CD8-positive, alpha-beta memory T cell (primary cell): ENCODE results near the gene ESR1. TPM values are rescaled to one million over a fixed set of nuclear protein-coding genes. Genes with fewer than 3 reads are reported as not detected.

Source experiments
- CTCF ChIA-PET: fragments of 350-600 bp; sonication (Branson Sonifier 250); formaldehyde crosslinking; loops from one replicate; lab custom pipeline; 2021; ENCODE audit warnings: antibody characterized with exemption; lab: Charles Lee
- POLR2A ChIA-PET: fragments of 350-600 bp; sonication (Branson Sonifier 250); formaldehyde crosslinking; loops from one replicate; lab custom pipeline; 2021; ENCODE audit warnings: antibody characterized with exemption; lab: Charles Lee
- DNase-seq, 5 donors: peaks; one replicate each; pipeline versions ENCODE4 v3.0.0 to v3.0.0-alpha.2; 2020 to 2022; ENCODE audit warnings: mixed read lengths in 1 of 5
- H3K27ac ChIP-seq: one replicate; pipeline ENCODE4 v1.7.0; 2013; ENCODE audit warnings: low read depth, mild to moderate bottlenecking, low read length, moderate library complexity
- H3K27me3 ChIP-seq: 2 replicates; pipeline ENCODE4 v1.7.0; 2013; ENCODE audit warnings: low read length, mild to moderate bottlenecking; ENCODE audit not compliant: insufficient read depth, poor library complexity, severe bottlenecking
- H3K36me3 ChIP-seq: 2 replicates; pipeline ENCODE4 v1.7.0; 2013; ENCODE audit warnings: mild to moderate bottlenecking, low read length, moderate library complexity; ENCODE audit not compliant: insufficient read depth
- H3K4me1 ChIP-seq: 2 replicates; pipeline ENCODE4 v1.7.0; 2013; ENCODE audit warnings: mild to moderate bottlenecking, low read length, moderate library complexity; ENCODE audit not compliant: insufficient read depth
- H3K4me3 ChIP-seq: 2 replicates; pipeline ENCODE4 v1.7.0; 2013; ENCODE audit warnings: mild to moderate bottlenecking, low read length
- H3K9me3 ChIP-seq: 2 replicates; pipeline ENCODE4 v1.7.0; 2013; ENCODE audit warnings: mild to moderate bottlenecking, low read length
- H3K27ac Mint-ChIP-seq, 8 donors: one replicate each; pipeline ENCODE4 v1.8.0; 2020 to 2021; ENCODE audit warnings: mixed read lengths in 8 of 8, mild to moderate bottlenecking in 6 of 8, inconsistent platforms in 3 of 8, moderate library complexity in 3 of 8
- H3K27me3 Mint-ChIP-seq, 2 donors: one replicate each; pipeline ENCODE4 v1.8.0; 2020 to 2021; ENCODE audit warnings: mixed read lengths in 2 of 2, mild to moderate bottlenecking in 1 of 2, moderate library complexity in 1 of 2
- H3K36me3 Mint-ChIP-seq, 3 donors: one replicate each; pipeline ENCODE4 v1.8.0; 2020 to 2021; ENCODE audit warnings: mixed read lengths in 3 of 3, inconsistent platforms in 1 of 3, mild to moderate bottlenecking in 1 of 3
- H3K4me1 Mint-ChIP-seq, 3 donors: one replicate each; pipeline ENCODE4 v1.8.0; 2020 to 2021; ENCODE audit warnings: mixed read lengths in 3 of 3, inconsistent platforms in 1 of 3, mild to moderate bottlenecking in 1 of 3
- H3K4me3 Mint-ChIP-seq, 7 donors: one replicate each; pipeline ENCODE4 v1.8.0; 2020 to 2021; ENCODE audit warnings: mixed read lengths in 7 of 7, mild to moderate bottlenecking in 6 of 7, moderate library complexity in 4 of 7, inconsistent platforms in 2 of 7
- H3K9me3 Mint-ChIP-seq, 5 donors: one replicate each; pipeline ENCODE4 v1.8.0; 2020 to 2022; ENCODE audit warnings: mixed read lengths in 5 of 5, mild to moderate bottlenecking in 3 of 5, moderate library complexity in 2 of 5, inconsistent platforms in 1 of 5
- polyA plus RNA-seq: library from polyadenylated mRNA; unstranded; fragments of 300-500 nt; fragmentation: Illumina TruSeq; gene quantifications from one replicate; pipeline ENCODE4 v1.2.3, GENCODE V29; 2021
- total RNA-seq, 2 experiments: library from RNA; stranded (reverse); gene quantifications; one replicate each; pipeline ENCODE4 v1.2.3, GENCODE V29; 2021

The ESR1 gene
- total and polyA plus RNA-seq, 3 experiments from 2014 or later: 0.15 to 1.2 TPM; not detected in 1

DNA sequence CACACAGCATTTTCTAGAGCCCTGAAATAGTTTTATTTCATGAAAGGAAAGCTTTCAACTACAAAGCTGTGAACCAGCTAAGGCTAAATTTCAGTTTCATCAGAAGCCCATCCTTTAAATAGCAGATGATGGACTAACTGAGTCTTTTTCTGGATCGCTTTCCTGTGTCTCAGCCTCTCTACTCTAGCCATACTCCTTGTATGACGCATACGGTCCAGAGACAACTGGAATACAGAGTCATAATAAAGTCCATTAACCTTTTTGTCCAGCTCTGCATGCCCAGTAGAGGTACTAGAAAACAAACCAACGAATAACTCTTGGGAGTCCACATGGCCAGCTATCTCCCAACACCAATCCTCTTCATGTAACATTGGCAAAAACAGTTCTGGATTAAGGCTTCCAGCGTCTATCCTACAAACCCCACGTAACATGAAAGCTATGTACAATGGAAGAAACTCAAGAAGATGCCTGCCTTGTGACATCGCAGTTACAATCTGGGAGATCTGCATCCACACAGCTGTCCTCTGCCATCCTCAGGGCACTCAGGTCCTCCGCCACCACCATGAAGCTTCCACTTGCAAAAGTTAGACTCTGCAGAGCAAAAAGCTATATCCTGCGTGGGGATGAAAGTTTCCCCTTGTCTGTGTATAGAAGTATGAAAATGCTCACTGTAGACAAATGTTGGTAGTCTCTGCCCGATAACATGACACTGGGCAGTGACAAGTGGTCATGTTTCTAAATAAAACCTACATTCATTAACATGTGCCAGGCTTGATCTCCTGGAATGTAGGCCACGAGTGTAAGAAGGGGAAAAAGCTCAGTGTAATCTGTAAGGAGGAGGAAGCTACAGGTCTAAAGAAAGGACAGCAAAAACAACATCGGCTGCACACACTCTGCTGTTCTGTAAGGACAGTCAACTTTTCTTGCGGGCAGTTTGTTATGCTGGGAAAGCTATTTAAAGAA is 360.4 kb downstream of the ESR1 start:
- H3K27me3 Mint-ChIP-seq: no peaks in the 10 kb centered on the region
- H3K9me3 ChIP-seq: no peaks in the 10 kb centered on the region
- no peaks in the 10 kb centered on the region for H3K9me3 Mint-ChIP-seq
- POLR2A ChIA-PET: interaction anchor here (1.3 kb wide), 1 partner anchor 17 kb away, joined by 5 read pairs; no protein-coding TSS in a partner anchor
- H3K27ac ChIP-seq: no peak overlapping the region
- H3K27ac Mint-ChIP-seq: peak overlapping the region in 7 of 8 donors; percentile 10 to 67 (median 54)
- H3K4me1 Mint-ChIP-seq: peaks cover 48 to 66% (median 64%) of the 10 kb centered on the region in 3 donors
- no peaks in the 10 kb centered on the region for H3K27me3 ChIP-seq
- no peak overlapping the region for H3K4me3 ChIP-seq
- H3K4me1 ChIP-seq: peaks cover 28% of the 10 kb centered on the region
- H3K36me3 ChIP-seq: peaks cover 40% of the 10 kb centered on the region
- peaks cover 24 to 76% (median 29%) of the 10 kb centered on the region in 3 donors for H3K36me3 Mint-ChIP-seq
- H3K4me3 Mint-ChIP-seq: no peak overlapping the region
- no peak for DNase-seq
- CTCF ChIA-PET: interaction anchor here (0.6 to 1.3 kb wide), 5 partner anchors 9 to 170 kb away, joined by 3 to 4 read pairs (median 3); no protein-coding TSS in a partner anchor

DNA sequence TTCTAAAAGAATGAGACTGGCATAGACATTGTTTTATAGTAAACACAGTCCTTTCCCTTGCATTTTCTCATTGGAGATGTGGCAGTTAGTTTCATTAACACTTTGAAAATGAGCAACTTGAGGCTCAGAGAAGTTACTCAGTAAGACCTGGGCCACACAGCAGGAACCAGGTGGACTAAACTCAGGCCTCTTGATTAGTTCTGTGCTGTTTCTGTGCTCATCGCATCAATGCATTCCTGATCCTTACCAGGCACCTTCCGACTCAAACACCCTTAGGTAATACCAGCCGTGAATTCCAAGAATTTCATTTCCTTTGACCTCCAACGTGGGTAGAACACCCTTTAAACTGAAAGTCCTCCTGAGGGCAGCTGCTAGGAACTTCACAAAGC is 362.8 kb downstream of the ESR1 start:
- H3K4me1 Mint-ChIP-seq: peaks cover 58 to 75% (median 70%) of the 10 kb centered on the region in 3 donors
- H3K27ac ChIP-seq: peak overlapping the region; percentile 73
- H3K9me3 Mint-ChIP-seq: no peaks in the 10 kb centered on the region
- H3K36me3 ChIP-seq: peaks cover 45% of the 10 kb centered on the region
- no peak overlapping the region for H3K4me3 ChIP-seq
- H3K36me3 Mint-ChIP-seq: peaks cover 21 to 73% (median 34%) of the 10 kb centered on the region in 3 donors
- peak overlapping the region; percentile 69 to 84 (median 76) for H3K4me3 Mint-ChIP-seq
- H3K4me1 ChIP-seq: peaks cover 41% of the 10 kb centered on the region
- H3K27me3 ChIP-seq: no peaks in the 10 kb centered on the region
- POLR2A ChIA-PET: interaction anchor here (1.0 to 1.8 kb wide), 2 partner anchors 15 kb away, joined by 3 to 15 read pairs; no protein-coding TSS in a partner anchor
- no peaks in the 10 kb centered on the region for H3K9me3 ChIP-seq
- CTCF ChIA-PET: interaction anchor here (2.7 kb wide), 1 partner anchor 14 kb away, joined by 13 read pairs; no protein-coding TSS in a partner anchor
- no peaks in the 10 kb centered on the region for H3K27me3 Mint-ChIP-seq
- peak overlapping the region; percentile 94 to 99 (median 96) for H3K27ac Mint-ChIP-seq
- no peak for DNase-seq

DNA sequence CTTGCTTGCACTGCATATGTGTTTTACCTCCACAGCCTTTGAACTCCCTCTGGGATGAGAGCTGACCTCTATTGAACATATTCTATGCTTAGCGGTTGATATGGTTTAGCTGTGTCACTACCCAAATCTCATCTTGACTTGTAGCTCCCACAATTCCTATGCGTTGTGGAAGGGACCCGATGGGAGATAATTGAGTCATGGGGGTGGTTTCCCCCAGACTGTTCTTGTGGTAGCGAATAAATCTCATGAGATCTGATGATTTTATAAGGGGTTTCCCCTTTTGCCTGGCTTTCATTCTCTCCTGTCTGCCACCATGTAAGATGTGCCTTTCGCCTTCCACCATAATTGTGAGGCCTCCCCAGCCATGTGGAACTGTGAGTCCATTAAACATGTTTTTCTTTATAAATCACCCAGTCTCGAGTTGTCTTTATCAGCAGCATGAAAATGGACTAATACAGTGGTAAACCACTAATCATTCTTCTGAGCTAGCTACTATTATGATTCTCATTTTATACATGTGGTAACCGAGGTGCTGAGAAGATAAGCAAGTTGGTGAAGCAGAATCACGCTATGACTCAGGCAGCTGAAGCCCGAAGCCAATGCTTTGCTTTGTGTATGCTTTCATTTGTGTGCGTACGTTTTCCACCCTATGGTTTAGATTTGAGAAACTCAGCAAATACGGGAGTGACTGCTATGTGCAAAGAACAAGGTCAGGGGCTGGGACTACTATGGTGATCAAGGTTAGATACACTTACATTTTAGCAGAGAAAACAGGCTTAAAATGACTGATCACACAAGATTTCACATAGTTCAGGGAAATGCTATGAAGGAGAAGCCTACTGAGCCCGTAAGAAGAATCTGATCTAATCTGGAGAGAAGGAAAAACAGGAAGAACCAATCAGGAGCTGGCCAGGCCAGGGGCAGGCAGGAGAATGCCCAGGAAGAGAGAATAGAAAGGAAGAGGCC is 363.5 kb downstream of the ESR1 start:
- Mint-ChIP-seq H3K27me3 (no peaks in the 10 kb centered on the region), H3K4me3 (peak overlapping the region; percentile 69 to 84 (median 76)), H3K27ac (peak overlapping the region; percentile 94 to 99 (median 96)), H3K36me3 (peaks cover 28 to 75% (median 34%) of the 10 kb centered on the region in 3 donors), H3K9me3 (no peaks in the 10 kb centered on the region), H3K4me1 (peaks cover 58 to 75% (median 72%) of the 10 kb centered on the region in 3 donors)
- H3K27me3 ChIP-seq: no peaks in the 10 kb centered on the region
- peaks cover 41% of the 10 kb centered on the region for H3K4me1 ChIP-seq
- peak in 4 of 5 donors; percentile 25 to 79 (median 48) for DNase-seq
- peaks cover 52% of the 10 kb centered on the region for H3K36me3 ChIP-seq
- H3K9me3 ChIP-seq: no peaks in the 10 kb centered on the region
- H3K27ac ChIP-seq: peak overlapping the region; percentile 73
- peak overlapping the region; percentile 41 for H3K4me3 ChIP-seq
- POLR2A ChIA-PET: interaction anchor here (0.9 to 1.8 kb wide), 2 partner anchors 14 to 15 kb away, joined by 14 to 15 read pairs; no protein-coding TSS in a partner anchor
- CTCF ChIA-PET: interaction anchor here (2.7 kb wide), 1 partner anchor 13 kb away, joined by 13 read pairs; no protein-coding TSS in a partner anchor

DNA sequence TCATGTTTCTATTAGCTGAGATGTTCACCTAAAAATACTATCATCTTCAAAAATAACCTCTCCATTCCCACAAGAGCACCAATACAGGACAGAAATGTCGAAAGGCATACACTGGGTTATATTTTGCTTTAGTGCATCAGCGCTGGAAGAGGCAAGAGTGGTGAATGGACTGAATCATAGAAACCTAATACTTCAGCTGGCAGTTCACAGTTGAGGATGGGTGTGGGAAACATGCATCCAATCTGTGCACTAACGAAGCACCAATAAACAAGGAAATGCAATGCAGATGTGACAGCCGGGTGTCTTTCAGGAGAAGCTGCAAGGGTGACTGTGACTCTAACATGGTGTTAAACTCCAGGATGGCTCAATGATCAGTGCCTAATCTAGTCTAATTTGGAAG is 365.8 kb downstream of the ESR1 start:
- DNase-seq: no peak

DNA sequence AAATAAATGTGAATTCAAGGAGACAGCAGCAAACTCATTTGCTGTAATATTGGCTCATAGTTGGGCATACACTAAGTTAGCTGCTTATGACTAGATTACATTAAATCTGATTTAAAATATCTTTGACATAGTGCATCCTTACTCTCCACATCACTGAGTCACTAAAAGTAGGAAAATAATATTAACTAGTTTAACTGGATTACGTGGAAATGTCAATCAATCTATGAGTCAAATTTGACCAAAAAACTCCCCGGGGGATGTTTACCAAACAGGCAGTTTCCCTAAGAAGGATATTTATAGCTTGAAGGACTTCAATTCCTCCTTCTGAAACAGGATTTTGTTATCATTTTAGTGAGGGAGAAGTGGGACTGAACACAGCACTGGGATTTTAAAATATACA is 366.5 kb downstream of the ESR1 start:
- CTCF ChIA-PET: no interaction called here
- Mint-ChIP-seq H3K27ac (peak overlapping the region; percentile 20 to 91 (median 76)), H3K27me3 (no peaks in the 10 kb centered on the region), H3K4me1 (peaks cover 45 to 69% (median 63%) of the 10 kb centered on the region in 3 donors), H3K36me3 (peaks cover 21 to 71% (median 30%) of the 10 kb centered on the region in 3 donors), H3K4me3 (no peak overlapping the region), H3K9me3 (no peaks in the 10 kb centered on the region)
- H3K9me3 ChIP-seq: no peaks in the 10 kb centered on the region
- H3K4me3 ChIP-seq: no peak overlapping the region
- POLR2A ChIA-PET: interaction anchor here (0.7 to 0.9 kb wide), 2 partner anchors 9 to 11 kb away, joined by 3 read pairs; no protein-coding TSS in a partner anchor
- H3K27ac ChIP-seq: no peak overlapping the region
- no peaks in the 10 kb centered on the region for H3K27me3 ChIP-seq
- peaks cover 45% of the 10 kb centered on the region for H3K4me1 ChIP-seq
- peaks cover 55% of the 10 kb centered on the region for H3K36me3 ChIP-seq
- DNase-seq: no peak

More for the DNA sequence above, 365.8 kb downstream of the ESR1 start:
- Histone ChIP-seq H3K9me3 (no peaks in the 10 kb centered on the region), H3K4me1 (peaks cover 44% of the 10 kb centered on the region), H3K36me3 (peaks cover 52% of the 10 kb centered on the region), H3K27me3 (no peaks in the 10 kb centered on the region), H3K27ac (no peak overlapping the region), H3K4me3 (no peak overlapping the region)
- Mint-ChIP-seq H3K27me3 (no peaks in the 10 kb centered on the region), H3K27ac (peak overlapping the region; percentile 20 to 91 (median 76)), H3K4me1 (peaks cover 48 to 69% (median 64%) of the 10 kb centered on the region in 3 donors), H3K9me3 (no peaks in the 10 kb centered on the region), H3K36me3 (peaks cover 25 to 70% (median 30%) of the 10 kb centered on the region in 3 donors), H3K4me3 (peak overlapping the region in 3 of 7 donors; percentile 4 to 80 (median 25))
- ChIA-PET POLR2A (interaction anchor here (0.9 kb wide), 1 partner anchor 11 kb away, joined by 3 read pairs; no protein-coding TSS in a partner anchor), CTCF (no interaction called here)

DNA sequence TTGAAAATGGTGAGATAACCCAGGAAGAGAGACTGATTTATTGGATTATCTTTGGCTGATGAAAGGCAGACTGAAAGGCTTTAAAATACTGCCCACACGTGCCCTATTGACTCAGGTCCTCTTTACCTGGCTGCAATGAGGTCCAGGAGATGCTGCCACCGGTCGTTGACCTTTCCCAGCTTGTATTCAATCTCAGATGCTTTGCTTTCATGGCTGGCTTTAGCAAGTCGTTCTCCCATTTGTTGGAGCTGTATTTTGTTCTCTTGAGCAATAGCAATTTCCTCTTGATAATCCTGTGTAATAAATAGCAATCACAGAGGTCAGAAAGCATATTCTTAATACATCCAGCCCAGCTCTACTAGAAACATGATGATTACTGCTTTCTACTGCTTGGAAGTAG is 368.8 kb downstream of the ESR1 start:
- Mint-ChIP-seq H3K27ac (peak overlapping the region in 4 of 8 donors; percentile 34 to 66 (median 41)), H3K27me3 (no peaks in the 10 kb centered on the region), H3K36me3 (peaks cover 17 to 72% (median 30%) of the 10 kb centered on the region in 3 donors), H3K4me3 (no peak overlapping the region), H3K9me3 (no peaks in the 10 kb centered on the region), H3K4me1 (peaks cover 47 to 70% (median 64%) of the 10 kb centered on the region in 3 donors)
- ChIA-PET CTCF (interaction anchor here (1.3 kb wide), 1 partner anchor 9 kb away, joined by 5 read pairs; no protein-coding TSS in a partner anchor), POLR2A (no interaction called here)
- no peak overlapping the region for H3K4me3 ChIP-seq
- H3K27me3 ChIP-seq: no peaks in the 10 kb centered on the region
- no peaks in the 10 kb centered on the region for H3K9me3 ChIP-seq
- H3K27ac ChIP-seq: no peak overlapping the region
- DNase-seq: no peak
- H3K4me1 ChIP-seq: peaks cover 46% of the 10 kb centered on the region
- H3K36me3 ChIP-seq: peaks cover 53% of the 10 kb centered on the region
